Stimulated activated effector memory CD8-positive, alpha-beta T cell treated with anti-CD3 and anti-CD28 coated beads, Interleukin-12 subunit alpha, Interleukin-12 subunit beta, amount 100 ng/mL, for 72 hours (primary cell): ENCODE data around the gene SAPCD2.

Experiments used
- ATAC-seq: fragments of 150-1000 bp; cut with Tn5 transposase; 2 replicates; pipeline ENCODE4 v1.10.0; 2021
- DNase-seq, 2 donors: peaks; one replicate each; pipeline ENCODE4 v3.0.0; 2021 to 2022; ENCODE audit warnings: low spot score in 2 of 2
- H3K27ac Mint-ChIP-seq: one replicate; pipeline ENCODE4 v1.8.0; 2022; ENCODE audit warnings: mild to moderate bottlenecking, mixed read lengths
- H3K36me3 Mint-ChIP-seq: one replicate; pipeline ENCODE4 v1.8.0; 2022; ENCODE audit warnings: mild to moderate bottlenecking, mixed read lengths
- H3K4me1 Mint-ChIP-seq: one replicate; pipeline ENCODE4 v1.8.0; 2022; ENCODE audit warnings: mixed read lengths
- H3K4me3 Mint-ChIP-seq: one replicate; pipeline ENCODE4 v1.8.0; 2022; ENCODE audit warnings: mild to moderate bottlenecking, mixed read lengths
- H3K9me3 Mint-ChIP-seq: one replicate; pipeline ENCODE4 v1.8.0; 2022; ENCODE audit warnings: mixed read lengths

SAPCD2 gene

DNA sequence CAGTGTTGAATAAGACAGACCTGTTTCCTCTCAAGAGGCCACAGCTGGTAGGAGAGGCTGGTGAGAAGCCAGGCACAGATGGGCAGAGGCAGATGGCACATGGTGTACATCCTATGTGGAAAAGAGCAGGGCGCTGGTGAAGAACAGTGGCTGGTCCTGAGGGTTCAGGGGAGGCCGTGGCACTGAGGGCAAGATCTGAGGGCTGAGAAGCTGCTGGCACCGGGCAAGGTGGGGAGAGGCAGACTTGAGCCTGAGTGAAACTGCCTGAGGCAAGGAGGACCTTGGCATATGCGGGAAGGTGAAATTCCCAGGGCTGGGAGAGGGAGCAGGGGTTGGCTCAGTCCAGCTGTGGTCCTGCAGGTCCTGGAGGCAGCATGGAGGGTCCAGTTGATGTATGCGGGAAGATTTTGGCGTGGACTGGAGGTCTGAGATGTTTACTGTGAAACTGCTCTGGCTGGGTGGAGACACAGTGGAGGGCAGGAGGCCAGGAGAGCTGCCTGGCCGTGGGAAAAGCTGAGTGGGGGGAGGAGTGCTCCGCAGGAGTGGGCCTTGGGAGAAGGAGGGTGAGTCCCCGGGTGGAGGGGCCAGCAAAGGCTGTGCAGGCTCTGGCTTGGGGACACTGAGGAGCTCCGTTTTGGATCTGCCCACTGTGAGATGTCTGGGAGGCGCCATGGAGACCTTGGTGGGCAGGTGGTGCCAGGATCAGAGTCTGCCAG is 19.0 kb upstream of the SAPCD2 start:
- DNase-seq = no peak
- no peak for ATAC-seq
- peaks cover 41% of the 10 kb centered on the region for H3K4me1 Mint-ChIP-seq
- H3K4me3 Mint-ChIP-seq = no peak overlapping the region
- H3K27ac Mint-ChIP-seq = peak overlapping the region; percentile 90
- no peaks in the 10 kb centered on the region for H3K9me3 Mint-ChIP-seq
- H3K36me3 Mint-ChIP-seq = peaks cover 77% of the 10 kb centered on the region

DNA sequence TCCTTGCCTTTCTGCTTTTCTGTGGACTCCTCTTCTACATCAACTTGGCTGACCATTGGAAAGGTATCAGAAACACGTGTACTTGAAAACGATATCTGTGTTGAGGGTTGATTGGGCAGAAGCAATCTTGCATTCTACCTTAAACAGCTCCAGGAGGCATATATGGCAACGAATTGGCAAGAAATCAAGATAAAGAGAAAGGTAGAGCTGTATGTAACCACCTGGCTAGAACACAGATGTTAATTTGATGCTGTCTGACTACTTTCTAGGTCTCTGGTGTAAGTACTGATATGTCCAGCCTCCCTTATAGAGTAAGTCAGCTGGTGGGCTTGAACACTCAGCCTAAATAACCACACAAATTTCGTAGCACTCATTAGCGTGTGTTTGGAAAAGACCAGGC is 17.8 kb upstream of the SAPCD2 start:
- peak overlapping the region; percentile 76 for H3K27ac Mint-ChIP-seq
- peaks cover 49% of the 10 kb centered on the region for H3K4me1 Mint-ChIP-seq
- ATAC-seq (no peak), DNase-seq (no peak)
- H3K36me3 Mint-ChIP-seq = peaks cover 83% of the 10 kb centered on the region
- no peaks in the 10 kb centered on the region for H3K9me3 Mint-ChIP-seq
- H3K4me3 Mint-ChIP-seq = peak overlapping the region; percentile 92

DNA sequence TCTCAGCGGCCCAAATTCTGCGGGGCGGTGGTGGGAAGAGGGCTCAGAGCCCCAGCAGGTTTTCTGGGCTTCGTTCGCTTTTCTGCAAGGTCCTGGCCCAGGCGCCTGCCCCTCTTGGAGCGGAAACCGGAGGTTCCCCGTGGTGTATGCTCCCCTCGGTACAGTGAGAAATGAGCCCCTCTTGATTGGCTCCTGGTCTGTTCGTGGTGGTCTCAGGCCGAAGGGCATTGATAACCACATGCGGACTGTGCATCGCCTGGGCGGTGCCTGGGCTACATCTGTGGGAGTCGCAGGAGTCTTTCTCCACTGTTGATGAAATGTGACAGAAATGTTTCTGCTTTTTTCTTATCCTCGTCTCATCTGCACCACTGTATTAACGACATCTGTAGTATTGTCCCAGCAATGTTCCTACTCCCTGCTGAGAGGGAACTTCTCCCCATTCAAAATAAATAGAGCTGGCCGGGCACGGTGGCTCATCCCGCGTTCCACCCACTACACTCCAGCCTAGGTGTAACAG is 17.1 kb upstream of the SAPCD2 start:
- DNase-seq = no peak
- no peak for ATAC-seq
- Mint-ChIP-seq H3K4me1 (peaks cover 54% of the 10 kb centered on the region), H3K36me3 (peaks cover 83% of the 10 kb centered on the region), H3K27ac (peak overlapping the region; percentile 76), H3K9me3 (no peaks in the 10 kb centered on the region), H3K4me3 (peak overlapping the region; percentile 92)

DNA sequence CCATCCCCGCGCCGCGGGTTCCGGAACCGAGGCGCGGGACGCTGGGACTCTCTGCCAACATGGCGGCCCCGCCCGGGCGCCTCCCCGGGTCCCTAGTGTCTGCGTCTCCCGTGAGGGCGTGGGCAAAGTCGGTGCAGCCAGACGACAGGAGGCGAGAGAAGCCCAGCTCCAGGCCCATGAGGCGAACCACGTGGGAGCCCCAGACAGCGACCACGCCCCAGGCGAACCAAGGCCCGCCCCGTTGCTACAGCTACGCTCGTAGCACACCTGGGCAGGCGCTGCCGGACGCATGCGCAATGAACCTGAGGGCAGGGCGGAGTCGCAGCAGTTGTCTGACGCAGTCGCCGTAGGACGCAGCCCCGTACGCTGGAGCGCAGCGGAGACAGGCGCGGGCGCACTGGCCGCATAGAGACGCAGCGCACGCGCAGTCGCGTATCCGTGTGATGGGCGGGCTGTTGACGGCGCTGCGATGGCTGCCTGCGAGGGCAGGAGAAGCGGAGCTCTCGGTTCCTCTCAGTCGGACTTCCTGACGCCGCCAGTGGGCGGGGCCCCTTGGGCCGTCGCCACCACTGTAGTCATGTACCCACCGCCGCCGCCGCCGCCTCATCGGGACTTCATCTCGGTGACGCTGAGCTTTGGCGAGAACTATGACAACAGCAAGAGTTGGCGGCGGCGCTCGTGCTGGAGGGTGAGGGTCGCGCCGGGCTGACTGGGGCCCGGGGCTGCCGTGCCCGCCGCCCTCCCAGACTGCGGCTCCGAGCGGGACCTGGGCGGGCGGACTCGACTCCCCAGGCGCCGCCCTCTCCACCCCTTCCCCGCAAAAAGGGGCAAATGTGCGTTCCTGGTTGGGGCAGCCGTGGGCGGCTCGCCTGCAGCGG is 16.4 kb upstream of the SAPCD2 start, which contains the start of gene MAN1B1:
Gene MAN1B1, plus strand, starts transcription at position 455 of the 878 bp plus-strand sequence. Its CDS starts 15 bp downstream, at position 470.
- peak within 1 kb of the TSS; percentile 92 for H3K4me3 Mint-ChIP-seq
- H3K36me3 Mint-ChIP-seq = peaks cover 83% of the 10 kb centered on the region
- ATAC-seq (peak; percentile 85), DNase-seq (peak; percentile 96 to 99)
- H3K27ac Mint-ChIP-seq = peak within 1 kb of the TSS; percentile 98
- no peaks in the 10 kb centered on the region for H3K9me3 Mint-ChIP-seq
- peaks cover 54% of the 10 kb centered on the region for H3K4me1 Mint-ChIP-seq

DNA sequence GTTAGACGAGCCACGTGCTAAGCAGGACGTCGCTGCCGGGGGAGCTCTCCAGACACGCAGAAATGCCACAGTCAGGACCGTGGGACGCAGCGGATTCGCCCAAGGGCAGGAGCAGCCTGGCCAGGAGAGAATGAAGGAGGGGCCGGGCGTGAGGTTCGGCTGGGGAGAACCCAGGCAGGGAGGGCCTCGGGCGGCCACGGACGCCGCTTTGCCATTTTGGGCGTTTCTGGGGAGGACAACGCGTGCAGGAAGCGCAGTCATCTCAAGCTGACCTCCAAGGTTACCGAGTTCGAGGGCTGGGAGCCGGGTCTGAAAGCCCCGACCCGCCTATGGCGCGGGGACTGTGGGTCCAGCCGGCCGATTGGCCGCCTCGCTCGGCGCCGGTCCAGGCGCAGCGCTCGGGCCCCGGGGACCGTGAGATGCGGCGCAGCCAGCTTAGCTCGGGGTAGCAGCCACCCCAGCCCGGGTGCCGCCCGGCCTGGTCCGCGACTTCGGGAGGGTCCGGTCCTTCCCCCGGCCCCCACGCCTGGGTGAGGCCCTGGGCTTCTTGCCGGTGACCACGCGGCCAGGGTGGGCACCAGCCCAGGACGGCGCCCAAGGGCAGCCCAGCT is 15.7 kb upstream of the SAPCD2 start:
- DNase-seq = peak; percentile 43 to 79
- H3K36me3 Mint-ChIP-seq = peaks cover 83% of the 10 kb centered on the region
- H3K4me3 Mint-ChIP-seq = peak overlapping the region; percentile 92
- peak overlapping the region; percentile 98 for H3K27ac Mint-ChIP-seq
- H3K9me3 Mint-ChIP-seq = no peaks in the 10 kb centered on the region
- ATAC-seq = peak; percentile 0
- peaks cover 54% of the 10 kb centered on the region for H3K4me1 Mint-ChIP-seq

DNA sequence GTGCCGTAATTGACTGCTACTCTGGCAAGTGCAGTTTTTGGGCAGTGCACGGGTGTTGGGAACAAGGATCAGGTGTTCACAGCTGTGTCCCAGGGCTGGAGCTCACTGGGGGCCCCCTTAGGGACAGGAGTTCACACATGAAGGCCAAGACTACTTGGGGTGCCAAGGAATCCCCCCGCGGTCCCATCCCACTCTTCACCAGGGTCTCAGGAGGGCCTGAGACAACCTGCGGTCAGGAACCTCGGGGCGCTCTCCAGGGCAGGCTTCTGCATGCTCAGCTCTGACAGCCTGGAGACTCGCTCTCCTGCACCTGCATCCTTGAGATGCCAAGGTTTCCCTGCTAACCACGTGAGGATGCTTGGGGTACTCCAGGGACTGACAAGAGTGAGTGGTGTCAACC is 14.2 kb upstream of the SAPCD2 start:
- Mint-ChIP-seq H3K9me3 (no peaks in the 10 kb centered on the region), H3K4me1 (peaks cover 50% of the 10 kb centered on the region), H3K4me3 (peak overlapping the region; percentile 92), H3K27ac (no peak overlapping the region), H3K36me3 (peaks cover 85% of the 10 kb centered on the region)
- ATAC-seq (no peak), DNase-seq (no peak)

DNA sequence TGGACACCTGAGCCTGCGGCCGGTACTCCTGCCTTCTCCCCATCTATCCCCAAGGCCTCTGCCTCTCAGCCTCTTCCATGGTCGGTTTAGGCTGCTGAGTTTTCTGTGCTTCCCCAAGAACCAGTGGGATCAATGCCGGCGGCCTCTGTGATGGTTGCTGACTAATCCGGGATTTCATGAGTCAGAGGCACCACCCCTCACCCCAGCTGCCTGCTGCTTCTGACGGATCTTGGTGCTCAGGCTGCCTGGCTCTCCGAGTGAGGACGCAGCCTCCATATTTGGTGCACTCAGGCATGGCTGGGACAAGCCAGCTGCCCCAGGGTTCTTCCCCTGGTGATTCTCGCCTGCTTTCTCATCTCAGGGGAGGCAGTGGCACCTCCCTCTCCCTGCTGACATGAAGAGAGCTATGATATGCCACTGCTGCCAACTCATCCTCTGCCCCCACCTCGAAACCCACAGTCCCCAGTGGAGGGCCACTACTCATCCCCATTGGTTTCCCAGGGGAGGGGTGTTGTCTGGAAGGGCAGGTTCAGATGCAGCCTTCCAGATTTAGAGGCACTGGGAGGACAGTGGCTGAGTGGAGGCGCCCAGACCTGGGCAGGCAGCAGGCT is 13.1 kb upstream of the SAPCD2 start:
- Mint-ChIP-seq H3K36me3 (peaks cover 90% of the 10 kb centered on the region), H3K27ac (peak overlapping the region; percentile 64), H3K4me3 (peak overlapping the region; percentile 8), H3K9me3 (no peaks in the 10 kb centered on the region), H3K4me1 (peaks cover 40% of the 10 kb centered on the region)
- DNase-seq (no peak), ATAC-seq (peak; percentile 14)

DNA sequence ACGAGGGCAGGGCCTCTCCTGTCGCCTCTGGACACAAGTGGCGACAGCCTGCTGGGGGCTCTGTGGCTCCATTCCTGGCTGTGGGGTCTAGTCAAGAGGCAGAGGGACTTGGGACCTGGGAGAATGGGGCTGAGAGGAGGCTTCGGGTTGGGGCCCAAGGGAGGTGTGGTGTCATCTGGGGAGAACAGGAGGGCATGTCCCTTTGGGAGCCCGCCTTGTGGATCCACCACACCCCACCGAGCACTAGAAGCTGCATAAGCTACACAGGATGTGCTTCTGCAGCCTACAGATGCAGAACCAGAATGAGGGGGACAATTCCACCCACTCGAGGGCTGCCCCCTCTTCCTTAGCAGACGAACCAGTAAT is 12.6 kb upstream of the SAPCD2 start:
- DNase-seq (no peak), ATAC-seq (no peak)
- peaks cover 34% of the 10 kb centered on the region for H3K4me1 Mint-ChIP-seq
- peaks cover 89% of the 10 kb centered on the region for H3K36me3 Mint-ChIP-seq
- no peaks in the 10 kb centered on the region for H3K9me3 Mint-ChIP-seq
- no peak overlapping the region for H3K27ac Mint-ChIP-seq
- no peak overlapping the region for H3K4me3 Mint-ChIP-seq

DNA sequence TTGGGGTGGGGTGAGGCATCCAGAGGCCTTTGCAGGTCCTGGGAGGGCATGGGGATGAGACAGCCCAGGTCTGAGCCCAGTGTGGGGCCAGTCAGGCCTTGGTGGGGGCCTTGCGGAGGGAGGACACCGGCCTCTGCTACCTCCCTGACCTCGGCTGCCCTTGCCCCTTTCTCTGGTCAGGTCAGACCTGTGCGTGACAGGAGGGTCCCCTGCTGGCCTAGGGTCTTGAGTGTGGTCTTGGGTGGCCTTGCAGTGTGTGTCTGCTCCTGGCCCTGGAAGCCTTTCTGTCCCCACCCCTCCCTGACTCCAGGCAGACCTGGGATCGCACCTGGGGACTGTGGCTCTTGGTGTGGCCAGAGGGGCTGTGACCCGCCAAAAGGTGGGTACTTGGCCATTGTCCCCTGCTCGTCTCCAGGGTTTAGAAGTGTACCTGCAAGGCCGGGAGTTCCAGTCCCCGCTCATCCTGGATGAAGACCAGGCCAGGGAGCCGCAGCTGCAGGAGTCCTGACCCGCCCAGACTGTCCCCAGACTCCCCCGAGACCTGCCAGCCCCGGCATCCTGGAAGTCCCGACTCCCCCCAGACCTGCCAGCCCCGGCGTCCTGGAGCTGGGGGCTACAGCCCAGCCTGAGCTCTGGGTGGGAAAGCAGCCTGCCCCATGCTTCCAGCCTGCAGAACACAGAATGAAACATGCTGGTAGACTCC is 12.0 kb upstream of the SAPCD2 start:
- Mint-ChIP-seq H3K9me3 (no peaks in the 10 kb centered on the region), H3K4me1 (peaks cover 29% of the 10 kb centered on the region), H3K36me3 (peaks cover 84% of the 10 kb centered on the region), H3K4me3 (no peak overlapping the region), H3K27ac (no peak overlapping the region)
- DNase-seq (no peak), ATAC-seq (no peak)

DNA sequence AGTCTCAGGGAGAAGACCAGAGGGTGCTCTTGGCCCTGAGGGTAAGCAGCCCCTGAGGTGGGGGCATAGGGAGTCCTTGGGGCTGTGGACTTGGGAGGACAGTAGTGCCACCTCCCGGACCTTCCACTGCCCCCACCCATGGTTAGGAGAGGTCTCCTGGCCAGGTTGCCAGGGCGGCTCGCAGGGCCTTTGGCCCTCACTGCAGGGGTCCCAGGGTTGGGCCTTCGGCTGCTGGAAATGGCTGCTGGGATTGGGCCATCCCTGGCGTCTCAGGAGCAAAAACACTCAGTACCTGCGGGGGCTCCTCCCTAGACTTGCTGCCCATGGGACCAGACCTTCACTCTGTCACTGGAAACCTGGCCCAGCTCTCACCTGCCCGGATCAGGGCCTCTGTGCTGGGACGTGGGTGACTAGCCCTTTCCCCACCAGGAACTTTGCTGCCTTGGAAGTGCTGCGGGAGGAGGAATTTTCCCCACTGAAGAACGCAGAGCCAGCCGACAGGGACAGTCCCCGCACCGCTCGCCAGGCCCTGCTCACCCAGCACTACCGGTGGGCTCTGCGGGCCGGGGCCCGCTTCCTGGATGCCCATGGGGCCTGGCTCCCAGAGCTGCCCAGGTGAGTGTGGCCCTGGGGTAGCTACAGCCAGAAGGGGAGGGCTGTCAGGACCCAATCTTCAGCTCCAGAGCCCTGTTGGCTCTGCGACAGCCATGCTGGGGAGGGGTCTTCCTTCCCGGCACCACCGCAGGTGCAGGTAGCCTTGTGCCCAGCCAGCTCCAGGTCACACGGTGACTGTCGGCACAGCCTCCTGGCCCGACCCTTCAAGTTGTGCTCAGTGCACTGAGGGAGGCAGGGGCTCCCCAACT is 10.1 kb upstream of the SAPCD2 start:
- Mint-ChIP-seq H3K9me3 (no peaks in the 10 kb centered on the region), H3K4me1 (peaks cover 22% of the 10 kb centered on the region), H3K4me3 (peak overlapping the region; percentile 66), H3K27ac (no peak overlapping the region), H3K36me3 (peaks cover 68% of the 10 kb centered on the region)
- ATAC-seq (no peak), DNase-seq (no peak)

DNA sequence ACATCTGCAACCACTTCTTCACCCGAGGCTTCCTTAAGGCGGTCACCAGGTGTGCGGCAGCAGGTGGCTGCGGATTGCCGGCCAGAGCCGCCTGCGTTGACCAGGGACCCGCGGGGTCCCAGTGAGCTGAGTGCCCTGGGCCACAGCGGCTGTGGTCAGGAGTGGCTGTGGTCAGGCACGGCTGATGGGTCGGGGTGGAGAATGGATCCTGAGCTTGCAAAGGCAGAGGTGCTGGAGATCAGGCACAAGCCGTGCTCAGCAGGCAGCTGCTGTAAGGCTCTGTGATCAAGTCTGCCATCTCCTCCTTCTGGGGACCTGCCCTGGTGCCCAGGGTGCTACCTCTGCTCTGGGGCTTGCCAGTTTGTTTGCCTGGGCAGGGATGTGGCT is 9.0 kb upstream of the SAPCD2 start:
- peaks cover 58% of the 10 kb centered on the region for H3K36me3 Mint-ChIP-seq
- DNase-seq (no peak), ATAC-seq (no peak)
- H3K27ac Mint-ChIP-seq = no peak overlapping the region
- H3K9me3 Mint-ChIP-seq = no peaks in the 10 kb centered on the region
- peaks cover 14% of the 10 kb centered on the region for H3K4me1 Mint-ChIP-seq
- H3K4me3 Mint-ChIP-seq = peak overlapping the region; percentile 66

DNA sequence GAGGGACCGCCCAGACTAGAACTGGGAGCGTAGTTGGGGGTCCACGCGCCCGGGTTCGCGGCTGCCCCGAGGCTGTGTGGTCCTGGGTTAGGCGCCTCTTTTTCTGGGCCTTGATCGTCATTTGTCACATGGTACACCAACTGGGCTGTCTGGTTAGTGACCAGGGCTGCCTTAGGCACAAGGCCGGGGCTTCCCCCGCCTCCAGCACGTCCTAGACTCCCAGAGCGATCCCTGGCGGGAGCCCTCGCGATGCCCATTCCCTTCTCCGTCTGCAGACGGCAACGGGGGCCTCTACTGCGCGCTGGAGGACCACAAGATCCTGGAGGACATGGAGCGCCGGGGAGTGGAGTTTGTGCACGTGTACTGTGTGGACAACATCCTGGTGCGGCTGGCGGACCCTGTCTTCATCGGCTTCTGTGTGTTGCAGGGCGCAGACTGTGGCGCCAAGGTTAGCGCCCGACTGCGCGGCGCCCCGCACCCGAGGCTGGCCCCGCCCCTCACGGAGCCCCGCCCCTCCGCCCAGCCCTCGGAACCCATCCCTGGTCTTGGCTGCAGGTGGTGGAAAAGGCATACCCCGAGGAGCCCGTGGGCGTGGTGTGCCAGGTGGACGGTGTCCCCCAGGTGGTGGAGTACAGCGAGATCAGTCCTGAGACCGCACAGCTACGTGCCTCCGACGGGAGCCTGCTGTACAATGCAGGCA is 8.5 kb upstream of the SAPCD2 start:
- Mint-ChIP-seq H3K4me3 (peak overlapping the region; percentile 66), H3K4me1 (peaks cover 12% of the 10 kb centered on the region), H3K27ac (no peak overlapping the region), H3K9me3 (no peaks in the 10 kb centered on the region), H3K36me3 (peaks cover 56% of the 10 kb centered on the region)
- ATAC-seq (no peak), DNase-seq (no peak)
